ENCODE results near the gene EPN1.

DNA sequence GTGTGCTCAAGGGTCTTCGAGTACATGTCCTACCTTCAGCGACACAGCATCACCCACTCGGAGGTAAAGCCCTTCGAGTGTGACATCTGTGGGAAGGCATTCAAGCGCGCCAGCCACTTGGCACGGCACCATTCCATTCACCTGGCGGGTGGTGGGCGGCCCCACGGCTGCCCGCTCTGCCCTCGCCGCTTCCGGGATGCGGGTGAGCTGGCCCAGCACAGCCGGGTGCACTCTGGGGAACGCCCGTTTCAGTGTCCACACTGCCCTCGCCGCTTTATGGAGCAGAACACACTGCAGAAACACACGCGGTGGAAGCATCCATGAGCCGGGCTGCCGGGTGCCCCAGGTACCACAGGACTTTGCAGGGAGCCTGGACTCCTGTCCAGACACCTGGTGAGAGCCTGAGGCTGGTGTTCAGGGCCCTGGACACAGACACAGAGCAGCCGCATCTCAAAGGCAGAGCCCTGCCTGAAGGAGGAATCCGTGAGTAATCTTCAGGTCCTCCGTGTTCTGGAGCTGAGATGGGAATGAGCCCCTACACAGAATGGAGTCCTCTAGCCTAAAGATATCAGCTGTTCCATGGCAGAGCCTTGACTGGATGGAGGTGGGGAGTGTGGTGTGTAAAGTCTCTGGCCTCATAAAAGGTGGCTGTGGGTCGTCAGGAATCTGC is 30.0 kb upstream of the EPN1 start:
- TF ChIP-seq, protein P1, sequence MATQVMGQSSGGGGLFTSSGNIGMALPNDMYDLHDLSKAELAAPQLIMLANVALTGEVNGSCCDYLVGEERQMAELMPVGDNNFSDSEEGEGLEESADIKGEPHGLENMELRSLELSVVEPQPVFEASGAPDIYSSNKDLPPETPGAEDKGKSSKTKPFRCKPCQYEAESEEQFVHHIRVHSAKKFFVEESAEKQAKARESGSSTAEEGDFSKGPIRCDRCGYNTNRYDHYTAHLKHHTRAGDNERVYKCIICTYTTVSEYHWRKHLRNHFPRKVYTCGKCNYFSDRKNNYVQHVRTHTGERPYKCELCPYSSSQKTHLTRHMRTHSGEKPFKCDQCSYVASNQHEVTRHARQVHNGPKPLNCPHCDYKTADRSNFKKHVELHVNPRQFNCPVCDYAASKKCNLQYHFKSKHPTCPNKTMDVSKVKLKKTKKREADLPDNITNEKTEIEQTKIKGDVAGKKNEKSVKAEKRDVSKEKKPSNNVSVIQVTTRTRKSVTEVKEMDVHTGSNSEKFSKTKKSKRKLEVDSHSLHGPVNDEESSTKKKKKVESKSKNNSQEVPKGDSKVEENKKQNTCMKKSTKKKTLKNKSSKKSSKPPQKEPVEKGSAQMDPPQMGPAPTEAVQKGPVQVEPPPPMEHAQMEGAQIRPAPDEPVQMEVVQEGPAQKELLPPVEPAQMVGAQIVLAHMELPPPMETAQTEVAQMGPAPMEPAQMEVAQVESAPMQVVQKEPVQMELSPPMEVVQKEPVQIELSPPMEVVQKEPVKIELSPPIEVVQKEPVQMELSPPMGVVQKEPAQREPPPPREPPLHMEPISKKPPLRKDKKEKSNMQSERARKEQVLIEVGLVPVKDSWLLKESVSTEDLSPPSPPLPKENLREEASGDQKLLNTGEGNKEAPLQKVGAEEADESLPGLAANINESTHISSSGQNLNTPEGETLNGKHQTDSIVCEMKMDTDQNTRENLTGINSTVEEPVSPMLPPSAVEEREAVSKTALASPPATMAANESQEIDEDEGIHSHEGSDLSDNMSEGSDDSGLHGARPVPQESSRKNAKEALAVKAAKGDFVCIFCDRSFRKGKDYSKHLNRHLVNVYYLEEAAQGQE (IDR thresholded peaks at IDR 0.05; ENCODE audit: low read depth), result no peak
- peak; percentile 47; the same call in 1 of the 2 replicates for TF ChIP-seq EP300 (IDR thresholded peaks at IDR 0.05; ENCODE audit: borderline replicate concordance)
- TF ChIP-seq ZBTB7A (IDR thresholded peaks at IDR 0.05; ENCODE audit: low read depth), result no peak
- no peak for TF ChIP-seq CREB1 (IDR thresholded peaks at IDR 0.05; ENCODE audit: low read depth)
- TF ChIP-seq YY1 (IDR thresholded peaks at IDR 0.05; ENCODE audit: low read depth), result 0 out of 2 replicates have a peak, but pooled peaks have one; percentile 32
- peak; percentile 33; the same call in 1 of the 2 replicates for TF ChIP-seq TEAD4 (IDR thresholded peaks at IDR 0.05)
- TF ChIP-seq, protein P2, sequence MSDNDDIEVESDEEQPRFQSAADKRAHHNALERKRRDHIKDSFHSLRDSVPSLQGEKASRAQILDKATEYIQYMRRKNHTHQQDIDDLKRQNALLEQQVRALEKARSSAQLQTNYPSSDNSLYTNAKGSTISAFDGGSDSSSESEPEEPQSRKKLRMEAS (IDR thresholded peaks at IDR 0.05), result peak; percentile 70
- no peak for TF ChIP-seq RAD21 (IDR thresholded peaks at IDR 0.05; ENCODE audit: low read depth)

All from Ishikawa (cell line).